GM19324 (cell line): ENCODE data around the gene SH3D19.
"Not testable (repeated sequence)": the region's sequence is repeated elsewhere in the genome, so short reads cannot be mapped to it uniquely, and the experiment has no call there.

ENCODE experiments used
- ATAC-seq: cut with Tn5 transposase; IDR thresholded peaks from one replicate; pipeline ENCODE4 v1.9.1; 2021; ENCODE audit warnings: mild to moderate bottlenecking, moderate library complexity; ENCODE audit not compliant: unreplicated experiment, low FRiP score

The SH3D19 gene

DNA sequence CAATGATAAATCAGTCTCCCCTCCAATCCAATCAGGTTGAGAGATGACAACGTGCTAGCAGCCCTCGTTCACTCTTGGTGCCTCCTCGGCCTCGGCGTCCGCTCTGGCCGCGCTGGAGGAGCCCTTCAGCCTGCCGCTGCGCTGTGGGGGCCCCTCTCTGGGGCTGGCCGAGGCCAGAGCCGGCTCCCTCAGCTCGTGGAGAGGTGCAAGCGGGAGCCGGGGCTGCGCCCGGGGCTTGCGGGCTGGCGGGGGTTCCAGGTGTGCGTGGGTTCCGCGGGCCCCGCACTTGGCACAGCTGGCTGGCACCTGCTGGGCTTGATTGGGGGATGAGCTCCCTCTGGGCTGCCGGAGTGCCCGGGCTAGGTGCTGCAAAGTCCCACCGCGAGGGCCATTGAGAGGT lies 89.4 kb downstream of the SH3D19 start:
- no peak for ATAC-seq

DNA sequence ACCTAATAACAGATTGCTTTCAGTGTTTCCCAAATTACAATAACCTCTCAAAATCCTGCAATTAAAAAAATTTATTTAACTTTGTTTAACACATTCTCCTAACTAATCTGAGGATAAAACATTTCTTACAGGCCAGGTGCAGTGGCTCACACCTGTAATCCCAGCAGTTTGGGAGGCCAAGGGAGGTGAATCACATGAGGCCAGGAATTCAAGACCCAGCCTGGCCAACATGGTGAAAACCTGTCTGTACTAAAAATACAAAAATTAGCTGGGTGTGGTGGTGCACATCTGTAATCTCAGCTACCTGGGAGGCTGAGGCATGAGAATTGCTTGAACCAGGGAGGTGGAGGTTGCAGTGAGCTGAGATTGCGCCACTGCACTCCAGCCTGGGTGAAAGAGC lies 90.0 kb downstream of the SH3D19 start:
- ATAC-seq, result not testable (repeated sequence)

DNA sequence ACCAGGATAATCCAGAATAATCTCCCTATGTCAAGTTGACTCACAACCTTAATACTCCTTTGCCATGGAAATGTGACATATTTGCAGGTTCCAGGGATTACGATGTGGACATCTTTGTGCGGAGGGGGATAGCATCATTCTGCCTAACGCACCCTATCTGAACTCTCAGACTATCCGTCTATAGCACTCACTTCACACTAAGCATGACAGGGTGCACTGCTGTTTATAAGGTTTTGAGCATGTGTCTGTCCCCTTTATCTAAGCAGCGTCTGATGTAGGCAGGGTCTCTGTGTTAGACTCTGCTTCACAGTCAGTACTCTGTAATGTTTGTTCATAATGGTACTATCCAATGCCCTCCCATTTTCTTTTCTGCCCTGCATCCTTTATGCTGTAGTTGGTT lies 91.8 kb downstream of the SH3D19 start:
- no peak for ATAC-seq

DNA sequence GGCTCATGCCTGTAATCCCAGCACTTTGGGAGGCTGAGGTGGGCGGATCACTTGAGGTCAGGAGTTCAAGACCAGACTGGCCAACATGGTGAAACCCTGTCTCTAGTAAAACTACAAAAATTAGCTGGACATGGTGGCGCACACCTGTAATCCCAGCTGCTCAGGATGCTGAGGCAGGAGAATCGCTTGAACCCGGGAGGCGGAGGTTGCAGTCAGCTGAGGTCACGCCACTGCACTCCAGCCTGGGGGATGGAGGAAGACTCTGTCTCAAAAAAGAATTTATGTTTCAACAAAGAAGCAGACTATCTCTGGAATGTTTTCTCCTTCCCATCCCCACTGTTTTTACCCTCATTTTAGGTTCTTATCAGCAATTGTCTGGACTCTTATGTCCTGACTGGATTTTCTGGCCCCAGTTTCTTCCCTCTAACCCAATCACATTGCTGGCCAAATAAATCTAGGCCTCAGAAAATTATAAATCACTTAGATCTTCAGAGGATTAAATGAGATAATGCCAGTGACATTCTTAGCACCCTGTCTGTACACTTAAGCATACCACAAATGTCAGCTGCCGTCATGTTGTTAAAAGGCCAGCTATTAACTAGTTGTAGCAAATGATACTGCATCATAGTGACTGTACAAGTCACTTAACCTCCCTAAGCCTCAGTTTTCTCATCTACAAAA lies 93.3 kb downstream of the SH3D19 start:
- no peak for ATAC-seq

DNA sequence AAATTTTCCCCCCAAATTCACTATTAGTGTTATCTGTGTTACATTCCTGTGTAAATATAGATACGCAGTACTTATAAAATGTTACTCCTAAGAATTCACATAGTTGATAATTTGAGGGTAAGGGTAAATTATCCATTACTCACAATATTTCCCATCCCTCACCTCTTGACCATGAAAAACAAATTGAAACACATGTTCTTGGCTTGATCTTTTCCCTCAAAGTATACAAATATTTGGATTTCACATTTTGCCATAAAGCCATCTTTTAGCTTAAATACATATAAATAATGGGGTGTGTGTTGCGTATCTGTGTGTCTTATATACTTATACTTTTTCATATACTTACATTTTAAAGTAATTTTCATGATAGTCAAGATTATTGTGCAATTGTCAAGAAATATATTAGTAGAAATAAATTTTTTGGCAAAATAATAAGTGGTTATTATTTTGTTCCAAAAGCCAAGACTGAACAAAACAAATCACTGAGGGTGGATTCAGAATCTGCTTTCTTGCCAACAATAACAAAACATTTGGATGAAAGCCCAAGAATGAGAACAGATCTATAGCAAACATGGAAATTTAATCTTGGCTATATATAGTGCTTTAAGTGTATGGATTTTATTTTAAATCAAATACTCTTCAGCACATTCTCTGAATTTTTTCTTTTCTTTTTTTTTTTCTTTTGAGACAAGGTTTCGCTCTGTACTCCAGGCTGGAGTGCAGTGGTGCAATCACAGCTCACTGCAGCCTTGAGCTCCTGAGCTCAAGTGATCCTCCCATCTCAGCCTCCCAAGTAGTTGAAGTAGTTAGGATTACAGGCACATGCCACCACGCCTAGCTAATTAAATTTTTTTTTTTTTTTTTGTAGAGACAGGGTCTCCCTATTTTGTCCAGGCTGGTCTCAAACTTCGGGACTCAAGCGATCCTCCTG lies 97.0 kb downstream of the SH3D19 start:
- no peak for ATAC-seq

DNA sequence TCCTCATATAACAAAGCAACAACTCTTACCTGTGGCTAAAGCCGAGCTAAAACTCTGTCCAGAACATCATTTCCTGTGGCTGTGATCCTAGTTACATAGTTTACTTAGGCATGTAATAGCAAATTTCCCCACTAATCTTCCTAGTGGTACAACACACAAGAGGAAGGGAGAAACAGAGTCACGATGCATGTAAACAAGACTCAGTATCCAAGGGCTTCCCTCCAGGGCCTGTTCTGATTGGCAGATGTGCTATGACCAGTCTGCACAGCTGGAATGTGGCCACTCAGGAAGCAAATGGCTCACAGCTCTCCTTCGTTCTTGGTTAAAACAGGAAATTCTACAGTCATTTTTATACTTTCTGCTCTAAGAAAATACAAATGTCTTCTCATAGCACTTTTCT lies 97.7 kb downstream of the SH3D19 start:
- no peak for ATAC-seq

DNA sequence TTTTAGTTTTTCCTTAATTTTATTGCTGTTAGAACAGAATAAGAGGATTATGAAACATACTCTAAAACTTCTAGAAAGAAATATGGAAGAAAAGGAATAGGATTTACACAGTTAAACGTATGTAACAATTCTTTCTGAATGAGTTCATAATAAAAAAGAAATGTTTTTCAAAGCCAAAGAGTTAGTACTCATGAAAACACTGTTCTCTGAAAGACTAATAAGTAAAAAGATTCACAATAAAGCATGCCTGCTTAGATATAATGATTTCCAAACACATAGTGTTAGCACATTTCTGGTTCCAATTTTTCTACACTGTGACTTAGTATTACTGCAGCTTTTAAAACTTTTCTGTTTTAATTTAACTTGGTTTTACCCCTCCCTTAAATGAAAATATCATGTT lies 98.2 kb downstream of the SH3D19 start:
- no peak for ATAC-seq

DNA sequence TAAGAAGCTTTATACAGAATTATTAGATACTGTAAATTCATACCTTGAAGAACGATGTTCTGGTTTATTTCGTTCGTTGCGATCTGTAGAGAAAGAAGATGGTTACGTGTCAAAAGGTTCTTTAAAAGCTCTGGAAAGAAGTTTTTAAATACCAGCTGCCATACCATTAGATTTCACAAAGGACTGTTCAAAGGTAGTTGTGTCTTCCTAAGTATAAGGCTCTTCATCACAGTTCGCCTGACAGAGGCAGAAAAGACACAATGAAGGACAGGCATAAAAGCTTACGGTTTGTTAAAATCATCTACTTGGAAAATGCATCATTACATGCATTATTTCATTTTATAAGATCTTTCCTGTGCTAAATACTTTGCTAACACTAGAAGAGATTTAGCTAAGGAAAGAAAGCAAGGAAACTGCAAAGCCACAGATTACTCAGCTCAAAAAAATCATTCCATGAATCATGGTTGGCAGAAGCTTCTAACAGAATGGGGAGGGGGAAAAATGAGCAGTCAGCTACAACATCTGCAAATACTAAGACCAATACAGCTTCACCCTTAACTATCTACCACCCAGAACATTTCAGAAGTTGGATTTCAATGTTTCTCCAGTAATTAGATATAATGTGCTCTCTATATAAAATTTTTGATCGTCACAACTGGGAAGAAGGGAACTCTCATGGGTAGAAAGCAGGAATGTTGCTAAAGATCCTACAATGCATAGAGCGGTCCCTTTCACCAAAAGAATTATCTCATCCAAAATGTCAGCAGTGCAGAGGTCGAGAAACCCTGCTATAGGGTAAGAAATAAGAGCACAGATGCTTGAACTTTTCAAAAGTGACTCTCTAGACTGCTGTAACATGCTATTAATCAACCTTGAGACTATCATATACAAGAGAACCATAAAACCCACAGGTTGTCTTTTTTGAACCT lies 99.1 kb downstream of the SH3D19 start:
- ATAC-seq, result no peak

DNA sequence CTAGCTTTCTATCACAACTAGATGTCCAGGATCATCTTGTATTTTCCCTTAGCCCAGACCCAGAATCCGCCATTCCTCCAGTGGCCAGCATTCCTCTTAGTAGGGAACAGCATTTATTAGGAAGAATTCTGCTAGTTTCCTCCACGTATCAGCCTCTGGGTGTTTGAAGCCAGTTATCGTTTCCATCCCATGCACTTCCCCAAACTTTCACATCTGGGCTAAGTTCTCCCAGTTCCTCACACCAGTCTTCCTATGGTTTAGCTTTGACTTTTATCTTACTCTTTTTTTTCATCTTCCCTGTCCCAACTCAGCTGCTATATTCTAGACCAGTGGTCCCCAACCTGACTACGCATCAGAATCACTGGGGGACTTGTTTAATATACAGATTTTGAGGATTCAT lies 101.9 kb downstream of the SH3D19 start:
- no peak for ATAC-seq

DNA sequence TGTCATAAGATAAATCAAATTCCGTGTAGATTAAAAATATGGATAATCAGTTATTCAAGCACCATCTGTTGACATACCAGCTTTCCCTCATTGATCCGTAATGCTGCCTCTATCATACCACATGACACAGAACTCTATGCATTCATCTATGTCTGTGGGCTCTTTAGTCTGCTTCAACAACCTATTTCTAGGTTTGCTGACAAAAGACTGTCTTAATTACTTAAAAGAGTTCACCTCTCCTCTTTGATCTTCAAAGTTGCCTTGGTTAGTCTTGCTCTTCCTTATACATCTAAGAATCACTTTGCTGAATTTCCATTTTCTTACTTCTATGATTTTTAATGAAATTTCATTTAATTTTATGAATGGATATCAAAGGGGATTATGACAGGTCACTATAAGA lies 105.5 kb downstream of the SH3D19 start:
- no peak for ATAC-seq

DNA sequence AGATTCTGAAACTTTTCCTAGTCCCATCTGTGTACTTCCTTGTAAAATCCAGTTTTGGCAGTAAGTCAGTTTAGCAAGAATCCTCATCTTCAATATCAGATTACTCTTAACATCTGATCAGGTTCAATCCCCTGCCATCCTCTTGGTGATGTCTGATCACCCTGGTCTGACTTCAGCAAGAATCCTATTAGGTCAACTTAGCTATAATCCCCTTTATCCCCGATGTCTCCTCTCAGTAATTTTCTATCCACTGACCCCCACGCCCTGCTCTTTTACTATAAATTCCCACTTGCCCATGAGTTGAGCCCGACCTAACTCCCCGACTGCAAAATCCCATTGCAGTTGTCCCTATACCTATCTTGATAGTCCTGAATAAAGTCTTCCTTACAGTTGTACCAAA lies 106.3 kb downstream of the SH3D19 start:
- ATAC-seq, result no peak

DNA sequence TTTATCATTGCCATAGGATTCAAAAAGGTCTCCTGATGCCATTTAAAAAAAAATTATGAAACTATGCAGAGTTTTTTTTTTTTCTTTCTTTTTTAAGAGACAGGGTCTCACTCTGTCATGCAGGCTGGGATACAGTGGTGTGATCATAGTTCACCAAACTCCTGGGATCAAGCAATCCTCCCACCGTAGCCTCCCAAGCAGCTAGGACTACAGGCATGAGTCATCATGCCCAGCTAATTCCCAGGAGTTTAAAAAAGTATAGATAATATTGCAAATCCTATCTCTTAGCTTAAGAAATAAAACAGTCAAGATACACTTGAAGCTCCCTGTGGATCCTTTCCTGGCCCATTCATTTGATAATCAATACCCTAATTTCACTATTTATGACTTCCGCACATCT lies 107.1 kb downstream of the SH3D19 start:
- no peak for ATAC-seq

DNA sequence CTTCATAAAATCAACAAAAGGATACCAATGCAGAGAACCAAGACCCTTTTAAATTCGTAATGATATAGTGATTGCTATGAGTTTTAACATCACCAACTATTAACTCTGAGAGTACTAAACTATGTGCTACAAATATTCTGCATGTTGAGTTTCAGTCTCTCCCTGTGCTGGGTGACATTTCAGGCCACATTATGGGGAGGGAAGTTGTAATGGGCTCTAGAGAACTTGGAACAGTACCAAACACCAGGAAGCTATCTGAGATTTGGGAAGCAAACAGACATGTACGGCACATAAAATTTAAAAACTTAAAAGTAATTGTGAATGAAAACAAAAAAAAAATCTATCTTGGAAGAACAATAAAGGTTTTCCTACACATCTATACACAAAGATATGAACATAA lies 108.1 kb downstream of the SH3D19 start:
- no peak for ATAC-seq

DNA sequence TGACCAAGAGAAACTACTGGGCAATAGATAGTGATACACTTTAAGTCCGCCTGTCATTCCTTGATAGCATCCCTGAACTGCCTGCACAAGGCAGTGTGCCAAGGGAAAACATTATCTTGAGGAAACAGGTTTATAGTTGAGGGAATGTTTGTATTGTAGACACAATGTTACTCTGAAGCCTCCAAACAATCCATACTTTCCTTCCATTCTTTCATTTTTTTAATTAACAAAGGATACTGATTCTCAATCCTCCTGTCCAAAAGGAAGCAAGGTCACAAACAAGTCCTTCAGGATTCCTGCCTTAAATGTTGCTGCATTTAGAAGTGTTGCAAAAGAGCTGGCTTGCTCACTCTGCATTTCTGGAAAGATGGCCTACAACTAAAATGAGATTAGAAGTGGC lies 110.1 kb downstream of the SH3D19 start:
- ATAC-seq, result no peak

DNA sequence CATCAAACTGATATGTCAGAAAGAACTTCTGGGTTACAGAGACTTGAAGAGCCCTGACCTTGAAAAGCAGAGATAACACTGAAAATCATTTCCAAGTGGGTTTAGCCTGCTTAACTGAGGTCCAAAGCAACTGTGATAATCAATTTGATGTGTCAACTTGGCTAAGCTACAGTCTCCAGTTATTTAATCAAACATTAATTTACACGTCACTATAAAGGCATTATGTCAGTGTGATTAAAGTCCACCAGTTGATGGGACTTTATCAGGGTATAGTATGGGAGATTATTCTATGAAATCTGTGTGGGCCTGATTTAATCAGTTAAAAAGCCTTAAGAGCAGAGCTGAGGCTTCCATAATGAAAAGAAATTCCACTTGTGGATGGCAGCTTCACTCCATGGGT lies 117.5 kb downstream of the SH3D19 start:
- no peak for ATAC-seq

DNA sequence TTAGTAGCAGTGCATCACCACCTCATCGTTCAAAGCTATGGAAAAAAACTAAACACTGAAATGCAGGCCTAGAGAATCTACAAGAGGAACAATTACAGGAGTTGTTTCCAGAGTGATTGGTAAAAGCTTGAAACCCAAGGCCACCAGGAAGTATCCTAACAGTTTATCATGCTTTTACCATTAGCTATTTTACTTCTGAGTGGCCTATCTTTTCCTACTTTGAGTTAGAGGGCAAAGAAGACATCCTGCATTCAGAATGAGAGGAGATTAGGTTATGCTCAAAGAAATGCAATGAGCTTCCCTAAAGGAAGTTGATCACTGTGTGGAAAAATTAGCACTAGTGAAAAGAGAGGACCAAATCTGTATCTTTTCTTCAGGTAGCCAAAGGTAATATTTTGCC lies 118.2 kb downstream of the SH3D19 start:
- ATAC-seq, result no peak

DNA sequence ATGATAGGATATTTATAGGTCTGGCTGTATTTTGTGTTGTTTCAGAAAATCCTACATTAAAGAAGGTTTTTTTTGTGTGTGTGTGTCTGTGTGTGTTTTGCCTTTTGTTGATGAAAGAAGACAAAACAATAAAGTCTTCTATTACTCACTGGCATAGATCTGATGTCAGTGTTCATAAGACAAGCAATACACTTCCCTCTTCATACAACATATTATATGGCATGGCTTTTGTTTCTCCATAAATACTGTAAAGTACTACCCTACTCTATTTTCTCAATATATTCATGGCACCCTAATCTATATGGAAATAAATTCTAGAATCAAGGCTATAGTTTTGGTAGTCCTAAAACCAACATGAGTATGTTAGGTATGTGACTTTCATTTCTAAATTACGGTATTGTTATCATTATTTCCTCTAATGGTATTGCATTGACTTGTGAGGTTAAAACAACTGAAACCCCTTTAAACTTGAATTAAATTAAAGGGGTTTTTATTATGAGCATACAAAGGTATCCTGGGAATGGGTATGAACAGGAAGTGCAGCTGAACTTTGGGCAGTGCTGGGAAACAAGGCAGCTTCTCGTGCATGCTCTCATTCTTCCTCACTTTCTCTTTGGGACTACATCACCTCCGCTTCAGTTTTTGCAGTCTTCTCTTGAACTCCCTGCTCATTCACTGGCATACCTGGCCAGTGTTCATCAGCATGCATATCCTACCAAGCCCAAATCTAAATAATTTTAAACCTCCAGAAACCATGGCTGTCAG lies 119.0 kb downstream of the SH3D19 start:
- ATAC-seq, result no peak

DNA sequence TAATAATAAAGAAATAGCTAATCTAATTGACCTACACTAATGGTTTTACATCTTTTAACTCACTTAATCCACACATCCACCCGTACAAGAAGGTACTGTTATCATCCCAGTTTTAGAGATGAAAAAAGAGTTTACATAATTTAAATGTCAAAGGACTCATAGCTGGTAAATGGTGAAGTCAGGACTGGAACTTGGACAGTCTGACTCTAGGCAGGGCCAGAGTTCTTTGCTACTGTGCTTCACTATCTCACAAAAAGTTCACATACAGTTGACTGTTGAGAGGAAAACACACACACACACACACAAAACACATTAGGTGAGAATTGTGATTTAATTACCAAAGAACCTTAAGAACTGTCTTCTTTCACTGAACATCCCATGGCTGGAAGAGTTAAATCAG lies 119.7 kb downstream of the SH3D19 start:
- ATAC-seq, result no peak

DNA sequence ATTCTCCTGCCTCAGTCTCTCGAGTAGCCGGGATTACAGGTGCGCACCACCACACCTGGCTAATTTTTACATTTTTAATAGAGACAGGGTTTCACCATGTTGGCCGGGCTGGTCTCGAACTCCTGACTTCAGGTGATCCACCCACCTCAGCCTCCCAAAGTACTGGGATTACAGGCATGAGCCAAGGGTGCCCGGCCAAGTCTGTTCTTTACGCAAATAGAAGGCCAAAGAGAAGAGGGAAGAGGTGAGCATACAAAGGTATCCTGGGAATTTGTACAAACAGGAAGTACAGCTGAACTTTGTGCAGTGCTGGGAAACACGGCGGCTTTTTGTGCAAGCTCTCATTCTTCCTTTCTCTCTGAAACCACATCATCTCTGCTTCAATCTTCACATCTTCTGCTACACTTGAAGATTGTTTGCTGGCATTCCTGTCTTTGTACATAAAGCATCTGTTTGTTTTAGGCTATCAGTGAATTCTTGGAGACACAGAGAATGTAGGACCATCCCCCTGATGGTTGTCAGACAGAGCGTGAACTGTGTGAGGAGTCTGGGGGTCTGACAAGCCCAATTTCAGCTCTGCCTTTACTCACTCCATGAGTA lies 120.4 kb downstream of the SH3D19 start:
- ATAC-seq, result no peak
